Measurements from ENCODE around the gene RPL18. TPM values are rescaled to one million over a fixed set of nuclear protein-coding genes. Genes with fewer than 3 reads are reported as not detected.

Gene RPL18
- total and polyA plus RNA-seq, 9 of the 15 experiments (the other 6 are each of a cell fraction or from before 2014, with no cell fraction given): 312 to 2,635 (median 1,653) TPM

DNA sequence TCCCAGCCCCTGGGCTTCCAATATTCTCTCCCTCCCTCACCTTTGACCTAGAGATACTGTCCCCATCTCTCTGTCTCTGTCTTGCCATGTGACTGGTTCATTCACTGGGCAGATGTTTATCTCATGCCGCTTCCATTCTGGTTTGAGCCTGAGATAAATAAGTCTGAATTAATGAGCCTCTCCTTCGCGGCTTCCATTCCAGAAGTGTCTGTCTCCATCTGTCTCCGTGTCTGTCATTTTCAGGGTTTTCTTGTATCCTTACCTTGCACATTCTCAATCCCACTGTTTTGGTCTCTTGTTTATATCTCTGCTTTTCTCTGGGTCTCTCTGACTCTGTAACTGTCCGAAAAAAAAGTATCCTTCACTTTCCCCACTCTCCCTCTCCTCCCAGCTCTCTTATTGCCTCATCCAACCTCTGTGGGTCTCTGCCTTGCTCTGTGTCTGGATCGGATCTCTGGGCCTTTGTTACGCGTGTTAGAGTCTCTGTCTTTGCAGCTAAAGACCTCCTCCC is 4.6 kb upstream of the RPL18 start (continued):
- TF ChIP-seq AFF1 (IDR thresholded peaks at IDR 0.05; ENCODE audit: low read depth in 1 of 2, partially characterized antibody in 2 of 2) (peak in 1 of 2 experiments; percentile 52), KDM1A (IDR thresholded peaks at IDR 0.05) (no peak), ZNF589 (CRISPR knock-in tag; IDR thresholded peaks at IDR 0.05; ENCODE audit: low read depth) (0 out of 2 replicates have a peak, but pooled peaks have one; percentile 66), MEIS2 (IDR thresholded peaks at IDR 0.05; ENCODE audit: partially characterized antibody) (peak; percentile 11), ZNF212 (CRISPR knock-in tag; IDR thresholded peaks at IDR 0.05) (0 out of 2 replicates have a peak, but pooled peaks have one; percentile 19), NFRKB (IDR thresholded peaks at IDR 0.05; ENCODE audit: low read depth) (peak; percentile 80), ZNF263 (CRISPR knock-in tag; IDR thresholded peaks at IDR 0.05; ENCODE audit: borderline replicate concordance) (no peak), ZNF76 (CRISPR knock-in tag; IDR thresholded peaks at IDR 0.05; ENCODE audit: borderline replicate concordance) (0 out of 2 replicates have a peak, but pooled peaks have one; percentile 24), HMG20A (CRISPR knock-in tag; conservative IDR thresholded peaks at IDR 0.05) (no peak), PHF20 (IDR thresholded peaks at IDR 0.05; ENCODE audit: partially characterized antibody) (no peak), GABPA (tag; conservative IDR thresholded peaks at IDR 0.05; ENCODE audit: low read depth) (0 out of 2 replicates have a peak, but pooled peaks have one; percentile 19), CEBPG (CRISPR knock-in tag; IDR thresholded peaks at IDR 0.05) (no peak), CEBPG (tag; conservative IDR thresholded peaks at IDR 0.05 in 1 of 2, IDR thresholded peaks at IDR 0.05 in 1 of 2) (peak in 1 of 2 experiments; percentile 62; a peak in 1 of 4 replicates), NR2C2 (CRISPR knock-in tag; IDR thresholded peaks at IDR 0.05) (no peak), NR2C2 (tag; IDR thresholded peaks at IDR 0.05) (peak; percentile 91), CEBPB (tag; IDR thresholded peaks at IDR 0.05) (peak; percentile 44; the same call in 1 of the 2 replicates), ADNP (tag; IDR thresholded peaks at IDR 0.05) (no peak), ZNF408 (CRISPR knock-in tag; IDR thresholded peaks at IDR 0.05; ENCODE audit: low read depth) (no peak), TRIM25 (IDR thresholded peaks at IDR 0.05; ENCODE audit: borderline replicate concordance) (0 out of 2 replicates have a peak, but pooled peaks have one; percentile 47), HLTF (IDR thresholded peaks at IDR 0.05) (0 out of 2 replicates have a peak, but pooled peaks have one; percentile 18)
- TF ChIP-seq, protein P1, sequence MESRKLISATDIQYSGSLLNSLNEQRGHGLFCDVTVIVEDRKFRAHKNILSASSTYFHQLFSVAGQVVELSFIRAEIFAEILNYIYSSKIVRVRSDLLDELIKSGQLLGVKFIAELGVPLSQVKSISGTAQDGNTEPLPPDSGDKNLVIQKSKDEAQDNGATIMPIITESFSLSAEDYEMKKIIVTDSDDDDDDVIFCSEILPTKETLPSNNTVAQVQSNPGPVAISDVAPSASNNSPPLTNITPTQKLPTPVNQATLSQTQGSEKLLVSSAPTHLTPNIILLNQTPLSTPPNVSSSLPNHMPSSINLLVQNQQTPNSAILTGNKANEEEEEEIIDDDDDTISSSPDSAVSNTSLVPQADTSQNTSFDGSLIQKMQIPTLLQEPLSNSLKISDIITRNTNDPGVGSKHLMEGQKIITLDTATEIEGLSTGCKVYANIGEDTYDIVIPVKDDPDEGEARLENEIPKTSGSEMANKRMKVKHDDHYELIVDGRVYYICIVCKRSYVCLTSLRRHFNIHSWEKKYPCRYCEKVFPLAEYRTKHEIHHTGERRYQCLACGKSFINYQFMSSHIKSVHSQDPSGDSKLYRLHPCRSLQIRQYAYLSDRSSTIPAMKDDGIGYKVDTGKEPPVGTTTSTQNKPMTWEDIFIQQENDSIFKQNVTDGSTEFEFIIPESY (CRISPR knock-in tag; IDR thresholded peaks at IDR 0.05): peak; percentile 45; the same call in 1 of the 2 replicates

All from K562 (cell line).